ENCODE measurements around the gene TNFRSF8. TPM values are rescaled to one million over a fixed set of nuclear protein-coding genes. Genes with fewer than 3 reads are reported as not detected.
A peak's percentile ranks its signal among the peaks of the same experiment; 100 is the strongest.
"Not testable (repeated sequence)": the region's sequence is repeated elsewhere in the genome, so short reads cannot be mapped to it uniquely, and the experiment has no call there.

The TNFRSF8 gene
- total RNA-seq, 5 donors from 2014 or later (not counting 1 experiment from before 2014, with no cell fraction given) = 0.20 to 0.53 (median 0.33) TPM; not detected in 1

GRCh38 chr1:12044187-12044877 lies 18.8 kb upstream of the TNFRSF8 start:
- H3K27me3 Mint-ChIP-seq; H3K27ac Mint-ChIP-seq; H3K4me3 Mint-ChIP-seq; ATAC-seq (replicated peaks in 1 of 4); H3K9me3 ChIP-seq; H3K4me3 ChIP-seq (ENCODE audit: control insufficient read depth in 1 of 2, extremely low read depth in 1 of 2, low read length in 1 of 2); DNase-seq; H3K27ac ChIP-seq (ENCODE audit: low read length); H3K4me1 Mint-ChIP-seq; H3K9me3 Mint-ChIP-seq; H3K36me3 ChIP-seq (ENCODE audit: control insufficient read depth in 2 of 2, extremely low read depth in 1 of 2, insufficient read depth in 1 of 2, low read length in 1 of 2); H3K36me3 Mint-ChIP-seq: not testable (repeated sequence)
- ChIA-PET POLR2A (interaction anchor here in 1 of 2 donors (0.7 kb wide), 1 partner anchor 187 kb away, joined by 3 read pairs; no protein-coding TSS in a partner anchor), CTCF (interaction anchor here in 1 of 2 donors (0.7 kb wide), 1 partner anchor 413 kb away, joined by 4 read pairs; no protein-coding TSS in a partner anchor)
- WGBS (ENCODE audit: insufficient coverage) = 47% methylated on average over 9 of the region's 15 CpGs
- peaks cover 0 to 32% of the 10 kb centered on the region in 2 experiments for H3K27me3 ChIP-seq (replicated peaks in 1 of 2; ENCODE audit: control insufficient read depth in 2 of 2, extremely low read depth in 1 of 2, insufficient read depth in 2 of 2, low read length in 1 of 2)
- peaks cover 0 to 27% of the 10 kb centered on the region in 2 experiments for H3K4me1 ChIP-seq (ENCODE audit: control insufficient read depth in 1 of 2, extremely low read depth in 1 of 2, insufficient read depth in 2 of 2, low read length in 2 of 2)

DNA sequence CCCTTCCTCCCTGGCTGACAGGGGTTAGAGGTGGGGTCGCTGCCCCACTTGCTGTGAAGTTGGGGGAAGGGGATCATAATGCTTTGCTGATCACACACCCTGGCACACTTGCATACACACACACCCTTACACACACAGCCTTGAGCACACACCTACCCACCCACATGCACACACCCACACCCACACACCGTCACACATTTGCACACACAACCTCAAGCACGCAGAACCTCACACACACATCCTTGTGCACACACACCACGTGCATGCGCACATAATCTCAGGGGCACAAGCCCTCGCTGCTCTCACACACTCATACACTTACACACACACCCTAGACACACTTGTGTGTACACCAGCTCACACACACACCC lies 16.4 kb upstream of the TNFRSF8 start:
- no peak for ATAC-seq (replicated peaks in 1 of 4)
- ChIA-PET POLR2A (no interaction called here), CTCF (no interaction called here)
- H3K4me1 Mint-ChIP-seq = peaks cover 0 to 7% (median 1%) of the 10 kb centered on the region in 3 donors
- H3K27me3 ChIP-seq (replicated peaks in 1 of 2; ENCODE audit: control insufficient read depth in 2 of 2, extremely low read depth in 1 of 2, insufficient read depth in 2 of 2, low read length in 1 of 2) = peaks cover 0 to 26% of the 10 kb centered on the region in 2 experiments
- no peak overlapping the region for H3K27ac Mint-ChIP-seq
- no peaks in the 10 kb centered on the region for H3K9me3 ChIP-seq
- no peak overlapping the region for H3K4me3 Mint-ChIP-seq
- H3K27me3 Mint-ChIP-seq = no peaks in the 10 kb centered on the region
- H3K36me3 Mint-ChIP-seq = no peaks in the 10 kb centered on the region
- no peak overlapping the region for H3K27ac ChIP-seq (ENCODE audit: low read length)
- 54% methylated on average over 5 of the region's 6 CpGs for WGBS (ENCODE audit: insufficient coverage)
- H3K4me3 ChIP-seq (ENCODE audit: control insufficient read depth in 1 of 2, extremely low read depth in 1 of 2, low read length in 1 of 2) = no peak overlapping the region
- H3K36me3 ChIP-seq (ENCODE audit: control insufficient read depth in 2 of 2, extremely low read depth in 1 of 2, insufficient read depth in 1 of 2, low read length in 1 of 2) = no peaks in the 10 kb centered on the region
- H3K9me3 Mint-ChIP-seq = no peaks in the 10 kb centered on the region
- no peak for DNase-seq
- H3K4me1 ChIP-seq (ENCODE audit: control insufficient read depth in 1 of 2, extremely low read depth in 1 of 2, insufficient read depth in 2 of 2, low read length in 2 of 2) = peaks cover 0 to 29% of the 10 kb centered on the region in 2 experiments

GRCh38 chr1:12047120-12047876 lies 15.8 kb upstream of the TNFRSF8 start:
- no peaks in the 10 kb centered on the region for H3K9me3 ChIP-seq
- H3K36me3 ChIP-seq (ENCODE audit: control insufficient read depth in 2 of 2, extremely low read depth in 1 of 2, insufficient read depth in 1 of 2, low read length in 1 of 2) = no peaks in the 10 kb centered on the region
- Mint-ChIP-seq H3K4me1 (peaks cover 4 to 13% (median 7%) of the 10 kb centered on the region in 3 donors), H3K27me3 (no peaks in the 10 kb centered on the region), H3K4me3 (no peak overlapping the region), H3K9me3 (no peaks in the 10 kb centered on the region), H3K36me3 (no peaks in the 10 kb centered on the region), H3K27ac (no peak overlapping the region)
- ATAC-seq (replicated peaks in 1 of 4) (peak; percentile 62 to 73 (median 68)), DNase-seq (peak in 24 of 35 experiments; percentile 3 to 62 (median 23))
- peaks cover 0 to 27% of the 10 kb centered on the region in 2 experiments for H3K27me3 ChIP-seq (replicated peaks in 1 of 2; ENCODE audit: control insufficient read depth in 2 of 2, extremely low read depth in 1 of 2, insufficient read depth in 2 of 2, low read length in 1 of 2)
- peak overlapping the region in 1 of 2 donors; percentile 27 for H3K4me3 ChIP-seq (ENCODE audit: control insufficient read depth in 1 of 2, extremely low read depth in 1 of 2, low read length in 1 of 2)
- H3K4me1 ChIP-seq (ENCODE audit: control insufficient read depth in 1 of 2, extremely low read depth in 1 of 2, insufficient read depth in 2 of 2, low read length in 2 of 2) = peaks cover 0 to 34% of the 10 kb centered on the region in 2 experiments
- ChIA-PET CTCF (no interaction called here), POLR2A (no interaction called here)
- WGBS (ENCODE audit: insufficient coverage) = 8% methylated on average over 8 of the region's 18 CpGs
- no peak overlapping the region for H3K27ac ChIP-seq (ENCODE audit: low read length)

- peaks cover 0 to 36% of the 10 kb centered on the region in 2 experiments for H3K4me1 ChIP-seq (ENCODE audit: control insufficient read depth in 1 of 2, extremely low read depth in 1 of 2, insufficient read depth in 2 of 2, low read length in 2 of 2)
- Mint-ChIP-seq H3K27ac (no peak overlapping the region), H3K9me3 (no peaks in the 10 kb centered on the region), H3K4me1 (peaks cover 8 to 18% (median 11%) of the 10 kb centered on the region in 3 donors), H3K4me3 (no peak overlapping the region), H3K27me3 (no peaks in the 10 kb centered on the region), H3K36me3 (no peaks in the 10 kb centered on the region)
- POLR2A ChIA-PET = no interaction called here
- no peaks in the 10 kb centered on the region for H3K36me3 ChIP-seq (ENCODE audit: control insufficient read depth in 2 of 2, extremely low read depth in 1 of 2, insufficient read depth in 1 of 2, low read length in 1 of 2)
- no peak for DNase-seq
- H3K9me3 ChIP-seq = no peaks in the 10 kb centered on the region
- H3K27ac ChIP-seq (ENCODE audit: low read length) = no peak overlapping the region
- no peak for ATAC-seq (replicated peaks in 1 of 4)
- H3K4me3 ChIP-seq (ENCODE audit: control insufficient read depth in 1 of 2, extremely low read depth in 1 of 2, low read length in 1 of 2) = no peak overlapping the region
- CTCF ChIA-PET = no interaction called here
- WGBS (ENCODE audit: insufficient coverage) = no CpG with 5 or more reads among the region's 2 CpGs
- peaks cover 0 to 28% of the 10 kb centered on the region in 2 experiments for H3K27me3 ChIP-seq (replicated peaks in 1 of 2; ENCODE audit: control insufficient read depth in 2 of 2, extremely low read depth in 1 of 2, insufficient read depth in 2 of 2, low read length in 1 of 2)
These were observed 14.7 kb upstream of the TNFRSF8 start for GRCh38 chr1:12048372-12048771.

- H3K9me3 ChIP-seq = no peaks in the 10 kb centered on the region
- CTCF ChIA-PET = no interaction called here
These were observed 13.5 kb upstream of the TNFRSF8 start for GRCh38 chr1:12049616-12050015.

GRCh38 chr1:12051361-12051760 lies 11.7 kb upstream of the TNFRSF8 start:
- CTCF ChIA-PET = interaction anchor here (0.6 to 0.7 kb wide), 3 partner anchors 184 to 1647 kb away, joined by 3 to 4 read pairs (median 3); no protein-coding TSS in a partner anchor
- no peak overlapping the region for H3K27ac ChIP-seq (ENCODE audit: low read length)
- no peak overlapping the region for H3K4me3 ChIP-seq (ENCODE audit: control insufficient read depth in 1 of 2, extremely low read depth in 1 of 2, low read length in 1 of 2)
- H3K36me3 ChIP-seq (ENCODE audit: control insufficient read depth in 2 of 2, extremely low read depth in 1 of 2, insufficient read depth in 1 of 2, low read length in 1 of 2) = no peaks in the 10 kb centered on the region
- no peaks in the 10 kb centered on the region for H3K9me3 Mint-ChIP-seq
- H3K4me1 ChIP-seq (ENCODE audit: control insufficient read depth in 1 of 2, extremely low read depth in 1 of 2, insufficient read depth in 2 of 2, low read length in 2 of 2) = peaks cover 0 to 28% of the 10 kb centered on the region in 2 experiments
- POLR2A ChIA-PET = interaction anchor here in 1 of 2 donors (0.6 kb wide), 1 partner anchor 24 kb away, joined by 4 read pairs; no protein-coding TSS in a partner anchor
- no peaks in the 10 kb centered on the region for H3K36me3 Mint-ChIP-seq
- DNase-seq (no peak), ATAC-seq (replicated peaks in 1 of 4) (no peak)
- no CpG with 5 or more reads among the region's 1 CpG for WGBS (ENCODE audit: insufficient coverage)
- H3K4me1 Mint-ChIP-seq = peaks cover 8 to 12% (median 11%) of the 10 kb centered on the region in 3 donors
- H3K9me3 ChIP-seq = no peaks in the 10 kb centered on the region
- no peak overlapping the region for H3K27ac Mint-ChIP-seq
- peaks cover 0 to 20% of the 10 kb centered on the region in 2 experiments for H3K27me3 ChIP-seq (replicated peaks in 1 of 2; ENCODE audit: control insufficient read depth in 2 of 2, extremely low read depth in 1 of 2, insufficient read depth in 2 of 2, low read length in 1 of 2)
- H3K4me3 Mint-ChIP-seq = no peak overlapping the region
- H3K27me3 Mint-ChIP-seq = no peaks in the 10 kb centered on the region

More at GRCh38 chr1:12049616-12050015, 13.5 kb upstream of the TNFRSF8 start:
- ATAC-seq (replicated peaks in 1 of 4) (no peak), DNase-seq (no peak)
- no peak overlapping the region for H3K27ac Mint-ChIP-seq
- no peaks in the 10 kb centered on the region for H3K9me3 Mint-ChIP-seq
- Histone ChIP-seq H3K27me3 (replicated peaks in 1 of 2; ENCODE audit: control insufficient read depth in 2 of 2, extremely low read depth in 1 of 2, insufficient read depth in 2 of 2, low read length in 1 of 2) (peaks cover 0 to 27% of the 10 kb centered on the region in 2 experiments), H3K27ac (ENCODE audit: low read length) (no peak overlapping the region), H3K36me3 (ENCODE audit: control insufficient read depth in 2 of 2, extremely low read depth in 1 of 2, insufficient read depth in 1 of 2, low read length in 1 of 2) (no peaks in the 10 kb centered on the region), H3K4me1 (ENCODE audit: control insufficient read depth in 1 of 2, extremely low read depth in 1 of 2, insufficient read depth in 2 of 2, low read length in 2 of 2) (peaks cover 0 to 33% of the 10 kb centered on the region in 2 experiments), H3K4me3 (ENCODE audit: control insufficient read depth in 1 of 2, extremely low read depth in 1 of 2, low read length in 1 of 2) (no peak overlapping the region)
- no peak overlapping the region for H3K4me3 Mint-ChIP-seq
- WGBS (ENCODE audit: insufficient coverage) = 69% methylated on average over 2 of the region's 4 CpGs
- H3K36me3 Mint-ChIP-seq = no peaks in the 10 kb centered on the region
- no peaks in the 10 kb centered on the region for H3K27me3 Mint-ChIP-seq
- POLR2A ChIA-PET = no interaction called here
- peaks cover 8 to 12% (median 11%) of the 10 kb centered on the region in 3 donors for H3K4me1 Mint-ChIP-seq
